GM10266 (cell line): ENCODE data around the gene PRKAR2B.

Experiments used
- DNase-seq: peaks from one replicate; pipeline ENCODE4 v3.0.0; 2012; ENCODE audit errors: extremely low spot score
- TF ChIP-seq, protein P1 (sequence below): IDR thresholded peaks from 2 replicates; pipeline ENCODE4 v1.5.1; 2012; ENCODE audit warnings: mild to moderate bottlenecking, low read depth; ENCODE audit not compliant: control insufficient read depth, insufficient read depth; ENCODE audit errors: missing control alignments

The PRKAR2B gene

DNA sequence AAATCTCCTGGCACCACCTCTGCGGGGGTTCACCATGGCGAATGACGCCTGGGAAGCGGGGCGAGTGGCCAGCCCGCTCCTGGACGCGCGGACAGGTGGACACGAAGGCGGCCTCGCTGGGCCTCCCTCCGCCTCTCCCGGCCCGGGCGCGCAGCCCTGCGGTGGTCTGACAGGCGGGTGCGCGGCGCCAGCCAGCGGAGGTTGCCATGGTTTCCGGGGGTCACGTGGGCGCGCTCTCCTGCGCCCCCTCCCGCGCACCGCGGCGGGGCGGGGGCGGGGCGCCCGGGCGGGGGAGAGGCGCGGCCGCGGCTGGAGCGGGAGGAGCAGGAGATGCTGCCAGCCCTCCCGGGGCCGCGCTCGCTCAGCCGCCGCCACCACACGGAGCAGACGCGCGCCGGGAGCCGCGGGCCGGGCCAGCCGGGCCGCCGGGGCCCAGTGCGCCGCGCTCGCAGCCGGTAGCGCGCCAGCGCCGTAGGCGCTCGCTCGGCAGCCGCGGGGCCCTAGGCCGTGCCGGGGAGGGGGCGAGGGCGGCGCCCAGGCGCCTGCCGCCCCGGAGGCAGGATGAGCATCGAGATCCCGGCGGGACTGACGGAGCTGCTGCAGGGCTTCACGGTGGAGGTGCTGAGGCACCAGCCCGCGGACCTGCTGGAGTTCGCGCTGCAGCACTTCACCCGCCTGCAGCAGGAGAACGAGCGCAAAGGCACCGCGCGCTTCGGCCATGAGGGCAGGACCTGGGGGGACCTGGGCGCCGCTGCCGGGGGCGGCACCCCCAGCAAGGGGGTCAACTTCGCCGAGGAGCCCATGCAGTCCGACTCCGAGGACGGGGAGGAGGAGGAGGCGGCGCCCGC, at the start of gene PRKAR2B:
Gene PRKAR2B, plus strand, starts transcription at position 359 of the 848 bp plus-strand sequence. Its CDS starts 203 bp downstream, at position 562.
- peak; percentile 89 for DNase-seq
- TF ChIP-seq, protein P1, sequence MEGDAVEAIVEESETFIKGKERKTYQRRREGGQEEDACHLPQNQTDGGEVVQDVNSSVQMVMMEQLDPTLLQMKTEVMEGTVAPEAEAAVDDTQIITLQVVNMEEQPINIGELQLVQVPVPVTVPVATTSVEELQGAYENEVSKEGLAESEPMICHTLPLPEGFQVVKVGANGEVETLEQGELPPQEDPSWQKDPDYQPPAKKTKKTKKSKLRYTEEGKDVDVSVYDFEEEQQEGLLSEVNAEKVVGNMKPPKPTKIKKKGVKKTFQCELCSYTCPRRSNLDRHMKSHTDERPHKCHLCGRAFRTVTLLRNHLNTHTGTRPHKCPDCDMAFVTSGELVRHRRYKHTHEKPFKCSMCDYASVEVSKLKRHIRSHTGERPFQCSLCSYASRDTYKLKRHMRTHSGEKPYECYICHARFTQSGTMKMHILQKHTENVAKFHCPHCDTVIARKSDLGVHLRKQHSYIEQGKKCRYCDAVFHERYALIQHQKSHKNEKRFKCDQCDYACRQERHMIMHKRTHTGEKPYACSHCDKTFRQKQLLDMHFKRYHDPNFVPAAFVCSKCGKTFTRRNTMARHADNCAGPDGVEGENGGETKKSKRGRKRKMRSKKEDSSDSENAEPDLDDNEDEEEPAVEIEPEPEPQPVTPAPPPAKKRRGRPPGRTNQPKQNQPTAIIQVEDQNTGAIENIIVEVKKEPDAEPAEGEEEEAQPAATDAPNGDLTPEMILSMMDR: peak; percentile 18

DNA sequence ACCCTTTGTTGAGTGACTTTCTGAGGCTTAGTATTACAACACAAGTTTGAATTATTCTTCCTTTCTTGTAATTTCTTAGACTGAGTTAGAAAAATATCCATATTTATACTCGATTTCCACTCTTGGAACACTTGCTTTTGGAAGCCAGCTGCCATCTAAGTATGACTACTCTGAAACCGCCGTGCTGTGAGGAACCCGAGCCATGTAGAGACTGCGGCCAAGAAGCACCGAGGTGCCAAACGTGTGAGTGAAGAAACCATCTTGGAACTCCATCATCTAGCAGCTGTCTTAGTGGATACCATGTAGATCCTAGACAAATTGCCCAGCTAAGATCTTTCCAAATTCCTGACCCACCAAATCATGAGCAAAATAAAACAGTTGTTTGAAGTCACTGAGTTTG, 49.7 kb upstream of the PRKAR2B start:
- TF ChIP-seq, protein P1: no peak
- DNase-seq: no peak

DNA sequence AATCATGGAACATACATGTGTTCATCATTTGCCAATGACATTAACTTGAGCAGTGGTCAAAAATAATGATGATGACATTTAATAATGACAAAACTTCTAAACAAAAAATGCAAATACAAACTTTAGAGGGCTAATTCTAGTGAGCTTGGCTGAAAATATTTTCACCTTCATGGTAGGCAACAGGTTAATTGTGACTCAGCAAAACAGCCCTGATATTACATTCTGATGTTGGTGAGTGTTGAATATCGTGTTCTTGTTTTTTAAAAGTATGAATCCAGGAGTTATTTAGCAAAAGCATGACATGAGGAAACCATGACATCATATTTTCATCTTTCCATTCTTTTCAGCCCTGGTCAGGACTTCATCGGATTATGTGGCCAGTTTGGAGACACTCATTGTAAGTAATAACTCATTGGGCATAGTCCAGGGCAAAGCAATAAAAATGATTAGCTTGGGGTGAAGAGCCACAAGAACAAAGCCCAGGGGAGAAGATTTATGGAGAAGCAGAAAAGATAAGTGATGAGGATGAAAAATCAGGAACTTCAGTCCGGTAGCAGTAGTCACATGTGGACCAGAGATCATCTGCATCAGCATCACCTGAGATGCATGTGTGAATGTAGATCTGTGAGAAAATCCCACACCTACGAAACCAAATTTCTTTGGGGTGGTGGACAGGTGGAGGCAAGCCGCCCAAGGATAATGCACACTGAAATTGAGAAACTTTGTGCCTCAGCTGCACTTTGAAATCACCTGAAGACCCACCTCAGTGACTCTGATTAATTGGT, 46.8 kb upstream of the PRKAR2B start:
- TF ChIP-seq, protein P1: no peak
- DNase-seq: no peak

DNA sequence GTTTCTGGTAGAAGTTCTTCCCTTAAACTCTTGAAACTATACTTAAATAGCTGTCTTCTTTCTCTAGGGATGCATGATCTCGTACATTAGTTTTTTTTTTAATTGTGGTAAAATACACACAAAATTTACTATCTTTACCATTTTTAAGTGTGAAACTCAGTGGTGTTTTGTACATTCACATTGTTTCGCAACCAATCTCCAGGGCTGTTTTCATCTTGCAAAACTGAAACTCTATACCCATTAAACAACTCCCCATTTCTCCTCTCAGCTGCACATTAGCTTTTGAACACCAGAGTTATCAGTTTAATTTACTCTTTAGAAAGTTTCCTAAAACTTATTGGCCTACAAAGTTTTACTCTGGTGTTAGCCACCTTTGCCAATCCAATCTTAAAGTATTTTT, 45.5 kb upstream of the PRKAR2B start:
- DNase-seq: no peak
- TF ChIP-seq, protein P1: no peak

GRCh38 chr7:107001490-107001889, 43.0 kb upstream of the PRKAR2B start:
- TF ChIP-seq, protein P1: no peak
- no peak for DNase-seq

DNA sequence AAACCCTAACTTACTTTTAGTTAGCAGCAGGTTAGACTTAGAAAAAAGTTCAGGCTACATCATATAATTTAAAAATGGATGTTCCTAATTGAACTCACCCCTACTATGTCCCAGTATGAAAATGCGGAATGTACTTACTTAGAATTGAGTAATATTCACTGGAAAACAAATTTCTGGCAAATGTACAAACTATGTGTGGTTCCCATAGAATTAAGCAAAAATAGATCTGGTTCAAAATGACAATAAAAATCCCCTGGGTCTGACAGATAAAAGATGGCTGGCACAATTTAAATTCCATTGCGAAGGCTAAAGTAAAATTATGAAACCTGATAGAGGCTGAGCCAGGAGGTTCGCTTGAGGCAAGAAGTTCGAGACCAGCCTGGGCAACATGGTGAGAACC, 42.4 kb upstream of the PRKAR2B start:
- TF ChIP-seq, protein P1: no peak
- DNase-seq: no peak
